Medulla oblongata (tissue), 1 donor: ENCODE measurements around the gene POLR3G.

Source experiments
- DNase-seq: peaks from one replicate; pipeline ENCODE4 v3.0.0-alpha.2; 2015; ENCODE audit errors: extremely low spot score

Gene POLR3G

GRCh38 chr5:90503596-90503995 lies 28.9 kb downstream of the POLR3G start:
- DNase-seq: no peak

GRCh38 chr5:90504743-90505142 lies 30.1 kb downstream of the POLR3G start:
- no peak for DNase-seq

GRCh38 chr5:90506221-90506620 lies 31.6 kb downstream of the POLR3G start:
- no peak for DNase-seq

GRCh38 chr5:90510438-90510837 lies 35.8 kb downstream of the POLR3G start:
- no peak for DNase-seq

GRCh38 chr5:90514520-90514919 lies 39.9 kb downstream of the POLR3G start:
- DNase-seq: no peak

- no peak for DNase-seq
Measured at GRCh38 chr5:90518661-90519060, 44.0 kb downstream of the POLR3G start.

- no peak for DNase-seq
Measured at GRCh38 chr5:90519081-90519480, 44.4 kb downstream of the POLR3G start.

- peak; percentile 64 for DNase-seq
Measured at GRCh38 chr5:90528601-90529193, 54.0 kb downstream of the POLR3G start.

- peak; percentile 97 for DNase-seq
Measured at GRCh38 chr5:90529194-90529938, 54.7 kb downstream of the POLR3G start, which contains the start of gene LYSMD3. LYSMD3 (minus strand) TSS chr5:90529584; CDS start chr5:90525289, 4,295 bp downstream.

GRCh38 chr5:90529939-90530677 lies 55.4 kb downstream of the POLR3G start:
- DNase-seq: peak; percentile 94

- peak; percentile 29 for DNase-seq
Measured at GRCh38 chr5:90530736-90531487, 56.2 kb downstream of the POLR3G start.

GRCh38 chr5:90533794-90534193 lies 59.1 kb downstream of the POLR3G start:
- DNase-seq: no peak

- DNase-seq: no peak
Measured at GRCh38 chr5:90534922-90535321, 60.3 kb downstream of the POLR3G start.

- DNase-seq: no peak
Measured at GRCh38 chr5:90542827-90543519, 68.3 kb downstream of the POLR3G start.

GRCh38 chr5:90545511-90545910 lies 70.8 kb downstream of the POLR3G start:
- DNase-seq: no peak

GRCh38 chr5:90546216-90546837 lies 71.7 kb downstream of the POLR3G start:
- DNase-seq: no peak

GRCh38 chr5:90547072-90547536 lies 72.4 kb downstream of the POLR3G start:
- peak; percentile 14 for DNase-seq

- DNase-seq: no peak
Measured at GRCh38 chr5:90548069-90548593, 73.5 kb downstream of the POLR3G start.

GRCh38 chr5:90549223-90549622 lies 74.6 kb downstream of the POLR3G start:
- no peak for DNase-seq

- DNase-seq: no peak
Measured at GRCh38 chr5:90549729-90550275, 75.1 kb downstream of the POLR3G start.
